Smooth muscle cell (in vitro differentiated cells): Measurements from ENCODE around the gene PPIC. TPM values are rescaled to one million over a fixed set of nuclear protein-coding genes. Genes with fewer than 3 reads are reported as not detected.
A peak's percentile ranks its signal among the peaks of the same experiment; 100 is the strongest.

Experiments
- DNase-seq: peaks from one replicate; lab custom pipeline; 2025; ENCODE audit not compliant: unreplicated experiment; lab: John Stamatoyannopoulos, UW
- H2AFZ ChIP-seq: fragments of 200-600 bp; sonication (generic); 2 replicates; pipeline ENCODE4 v1.6.0; 2016; ENCODE audit warnings: antibody characterized with exemption, low read depth, mild to moderate bottlenecking
- H3F3A ChIP-seq: fragments of 200-600 bp; sonication (generic); 2 replicates; pipeline ENCODE4 v1.6.0; 2017; ENCODE audit warnings: antibody characterized with exemption, low read depth
- H3K27ac ChIP-seq: fragments of 200-600 bp; sonication (generic); 2 replicates; pipeline ENCODE4 v1.5.1; 2016; ENCODE audit warnings: low read depth, mild to moderate bottlenecking
- H3K27me3 ChIP-seq: fragments of 200-600 bp; sonication (generic); 2 replicates; pipeline ENCODE4 v1.6.1; 2016; ENCODE audit warnings: low read depth, mild to moderate bottlenecking
- H3K36me3 ChIP-seq: fragments of 200-600 bp; sonication (generic); 2 replicates; pipeline ENCODE4 v1.5.1; 2016; ENCODE audit warnings: low read depth
- H3K4me1 ChIP-seq: fragments of 200-600 bp; sonication (generic); 2 replicates; pipeline ENCODE4 v1.5.1; 2016; ENCODE audit warnings: low read depth
- H3K4me2 ChIP-seq: fragments of 200-600 bp; sonication (generic); 2 replicates; pipeline ENCODE4 v1.6.0; 2016; ENCODE audit warnings: mild to moderate bottlenecking
- H3K4me3 ChIP-seq: fragments of 200-600 bp; sonication (generic); 2 replicates; pipeline ENCODE4 v1.5.1; 2016; ENCODE audit warnings: mild to moderate bottlenecking
- H3K79me2 ChIP-seq: fragments of 200-600 bp; sonication (generic); 2 replicates; pipeline ENCODE4 v1.6.0; 2016; ENCODE audit warnings: low read depth, mild to moderate bottlenecking
- H3K9ac ChIP-seq: fragments of 200-600 bp; sonication (generic); 2 replicates; pipeline ENCODE4 v1.6.0; 2016; ENCODE audit warnings: low read depth
- H3K9me3 ChIP-seq: fragments of 200-600 bp; sonication (generic); replicated peaks from 2 replicates; pipeline ENCODE4 v1.5.1; 2016; ENCODE audit warnings: low read depth
- H4K20me1 ChIP-seq: fragments of 200-600 bp; sonication (generic); 2 replicates; pipeline ENCODE4 v1.6.0; 2016; ENCODE audit warnings: low read depth
- WGBS: methylation state at CpG from one replicate; pipeline ENCODE4 v1.1.7; 2016; ENCODE audit warnings: low lambda C conversion rate; 5-methylcytosine and 5-hydroxymethylcytosine counted together
- polyA plus RNA-seq: library from polyadenylated mRNA; unstranded; fragments of >200 nt; fragmentation: Nextera tagmentation; extraction: Ambion mirVana; gene quantifications from 2 replicates; pipeline ENCODE4 v1.2.1, GENCODE V29; 2016
- total RNA-seq: library from RNA; depleted of rRNA; stranded (reverse); fragments of >200 nt; gene quantifications from 2 replicates; pipeline ENCODE4 v1.2.3, GENCODE V29; 2014
- TF ChIP-seq, protein P1 (sequence below): fragments of 200-600 bp; sonication (generic); IDR thresholded peaks from 2 replicates; pipeline ENCODE4 v1.5.1; 2017; ENCODE audit warnings: borderline replicate concordance, mild to moderate bottlenecking, antibody characterized with exemption; ENCODE audit not compliant: insufficient read depth, poor library complexity, severe bottlenecking

PPIC gene
- total and polyA plus RNA-seq, 2 experiments from 2014 or later = 119 to 331 TPM

DNA sequence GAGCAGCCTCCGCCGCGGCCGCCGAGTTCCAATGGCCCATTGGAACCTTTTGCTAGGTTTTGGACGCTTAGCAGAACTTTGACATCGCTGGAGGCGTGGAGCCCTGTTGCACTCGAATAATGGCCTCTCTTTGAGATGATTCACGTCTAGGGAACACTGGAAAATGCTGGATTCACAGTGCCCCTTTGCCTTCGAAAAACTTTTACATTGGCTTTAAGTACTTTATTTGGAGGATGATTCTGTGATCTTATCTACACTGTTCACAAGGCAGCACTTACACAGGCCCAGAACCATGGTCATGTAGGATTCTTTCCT, 536 bp upstream of the PPIC start:
- Histone ChIP-seq H3K4me1 (peaks cover 9% of the 10 kb centered on the region), H3K4me2 (peak overlapping the region; percentile 91), H3F3A (peaks cover 17% of the 10 kb centered on the region), H3K9me3 (no peaks in the 10 kb centered on the region), H3K4me3 (peak overlapping the region; percentile 100), H4K20me1 (peaks cover 33% of the 10 kb centered on the region), H3K9ac (peak overlapping the region; percentile 82), H3K27ac (peak overlapping the region; percentile 93), H3K79me2 (peaks cover 75% of the 10 kb centered on the region), H2AFZ (peak overlapping the region; percentile 93), H3K36me3 (no peaks in the 10 kb centered on the region), H3K27me3 (no peaks in the 10 kb centered on the region)
- TF ChIP-seq, protein P1, sequence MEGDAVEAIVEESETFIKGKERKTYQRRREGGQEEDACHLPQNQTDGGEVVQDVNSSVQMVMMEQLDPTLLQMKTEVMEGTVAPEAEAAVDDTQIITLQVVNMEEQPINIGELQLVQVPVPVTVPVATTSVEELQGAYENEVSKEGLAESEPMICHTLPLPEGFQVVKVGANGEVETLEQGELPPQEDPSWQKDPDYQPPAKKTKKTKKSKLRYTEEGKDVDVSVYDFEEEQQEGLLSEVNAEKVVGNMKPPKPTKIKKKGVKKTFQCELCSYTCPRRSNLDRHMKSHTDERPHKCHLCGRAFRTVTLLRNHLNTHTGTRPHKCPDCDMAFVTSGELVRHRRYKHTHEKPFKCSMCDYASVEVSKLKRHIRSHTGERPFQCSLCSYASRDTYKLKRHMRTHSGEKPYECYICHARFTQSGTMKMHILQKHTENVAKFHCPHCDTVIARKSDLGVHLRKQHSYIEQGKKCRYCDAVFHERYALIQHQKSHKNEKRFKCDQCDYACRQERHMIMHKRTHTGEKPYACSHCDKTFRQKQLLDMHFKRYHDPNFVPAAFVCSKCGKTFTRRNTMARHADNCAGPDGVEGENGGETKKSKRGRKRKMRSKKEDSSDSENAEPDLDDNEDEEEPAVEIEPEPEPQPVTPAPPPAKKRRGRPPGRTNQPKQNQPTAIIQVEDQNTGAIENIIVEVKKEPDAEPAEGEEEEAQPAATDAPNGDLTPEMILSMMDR = no peak
- 2% methylated on average over 11 of the region's 11 CpGs for WGBS
- DNase-seq = no peak

DNA sequence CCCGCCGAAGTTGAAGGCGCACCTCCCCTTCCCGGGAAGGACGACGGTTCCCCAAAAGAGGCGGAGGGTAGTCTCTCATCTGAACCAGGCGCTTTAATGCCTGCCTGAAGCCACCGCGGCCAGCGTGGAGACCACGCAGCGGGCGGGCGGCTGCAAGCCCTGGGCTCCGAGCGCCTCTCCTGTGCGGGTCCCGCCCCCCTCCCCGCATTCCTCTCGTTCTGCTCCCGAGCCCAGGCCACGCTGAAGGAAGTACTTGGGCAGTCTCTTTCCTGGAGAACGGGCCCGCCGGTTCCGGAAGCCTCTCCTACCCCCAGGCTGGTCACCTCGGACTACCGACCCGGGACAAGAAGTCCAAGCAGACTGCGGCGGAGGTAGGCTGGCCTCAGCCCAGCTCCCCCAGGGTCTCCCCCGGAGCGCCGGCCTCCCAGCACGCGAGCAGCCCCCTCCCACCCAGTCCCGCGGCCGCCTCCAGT, 571 bp downstream of the PPIC start:
- H3K27me3 ChIP-seq = no peaks in the 10 kb centered on the region
- no peaks in the 10 kb centered on the region for H3K9me3 ChIP-seq
- H2AFZ ChIP-seq = peak overlapping the region; percentile 93
- WGBS = 2% methylated on average over 29 of the region's 40 CpGs
- H4K20me1 ChIP-seq = peaks cover 44% of the 10 kb centered on the region
- TF ChIP-seq, protein P1 = no peak
- DNase-seq = peak; percentile 48
- H3K36me3 ChIP-seq = no peaks in the 10 kb centered on the region
- peak overlapping the region; percentile 93 for H3K27ac ChIP-seq
- peak overlapping the region; percentile 91 for H3K4me2 ChIP-seq
- H3K79me2 ChIP-seq = peaks cover 71% of the 10 kb centered on the region
- peak overlapping the region; percentile 82 for H3K9ac ChIP-seq
- H3K4me3 ChIP-seq = peak overlapping the region; percentile 100
- peaks cover 9% of the 10 kb centered on the region for H3K4me1 ChIP-seq
- H3F3A ChIP-seq = peaks cover 17% of the 10 kb centered on the region

DNA sequence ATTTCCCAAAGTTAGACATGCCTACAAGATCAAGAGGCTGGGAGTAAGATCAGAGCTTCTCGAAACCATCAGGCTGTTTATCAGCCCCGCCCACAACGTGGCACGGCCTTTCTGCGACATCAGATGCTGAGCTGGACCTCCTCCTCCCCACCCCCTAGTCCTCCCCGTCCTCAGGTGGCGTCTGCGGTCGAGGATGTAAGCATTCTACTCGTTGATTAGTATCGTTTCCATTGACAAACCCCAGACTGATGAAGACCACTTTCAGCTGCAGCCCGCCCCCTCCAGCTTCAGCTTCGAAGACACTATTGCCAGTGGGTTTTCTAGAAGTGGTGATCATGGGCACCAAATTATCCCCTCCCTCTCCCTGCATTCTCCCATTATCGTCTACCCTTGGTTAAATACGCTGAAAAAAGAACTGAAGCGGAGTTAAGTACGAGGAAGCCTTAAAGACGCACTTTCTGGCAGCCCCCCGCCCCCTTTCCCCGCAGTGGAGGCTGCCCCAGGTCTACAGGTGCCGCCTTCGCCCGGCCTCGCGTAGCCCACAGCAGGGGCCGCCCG, 1.1 kb downstream of the PPIC start:
- TF ChIP-seq, protein P1 = no peak
- Histone ChIP-seq H3K9ac (no peak overlapping the region), H3K36me3 (no peaks in the 10 kb centered on the region), H3K4me1 (peaks cover 9% of the 10 kb centered on the region), H2AFZ (peak overlapping the region; percentile 93), H3F3A (peaks cover 17% of the 10 kb centered on the region), H3K4me3 (peak overlapping the region; percentile 100), H4K20me1 (peaks cover 48% of the 10 kb centered on the region), H3K79me2 (peaks cover 72% of the 10 kb centered on the region), H3K4me2 (peak overlapping the region; percentile 91), H3K27me3 (no peaks in the 10 kb centered on the region), H3K9me3 (no peaks in the 10 kb centered on the region), H3K27ac (peak overlapping the region; percentile 93)
- 2% methylated on average over 26 of the region's 27 CpGs for WGBS
- no peak for DNase-seq

DNA sequence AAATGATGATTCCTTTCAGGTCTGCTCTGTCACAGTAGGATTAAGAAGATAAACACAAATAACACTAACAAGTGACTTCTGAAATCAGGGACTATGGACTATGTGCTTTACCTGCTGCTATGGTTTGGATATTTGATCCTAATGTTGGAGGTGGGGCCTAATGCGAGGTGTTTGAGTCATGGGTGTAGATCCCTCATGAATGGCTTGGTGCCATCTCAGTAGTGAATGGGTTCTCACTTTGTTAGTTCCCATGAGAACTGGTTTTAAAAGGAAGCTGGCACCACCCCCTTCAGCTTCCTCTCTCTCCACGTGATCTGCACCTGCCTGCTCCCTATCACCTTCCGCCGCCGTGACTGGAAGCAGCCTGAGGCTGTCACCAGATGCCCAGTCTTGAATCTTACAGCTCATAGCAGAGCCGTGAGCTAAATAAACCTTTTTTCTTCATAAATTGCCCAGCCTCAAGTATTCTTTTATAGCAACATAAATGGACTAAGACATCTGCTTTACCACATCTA, 3.3 kb downstream of the PPIC start:
- Histone ChIP-seq H3K4me3 (no peak overlapping the region), H4K20me1 (peaks cover 54% of the 10 kb centered on the region), H2AFZ (no peak overlapping the region), H3K9ac (no peak overlapping the region), H3K36me3 (peaks cover 5% of the 10 kb centered on the region), H3K27ac (no peak overlapping the region), H3K27me3 (no peaks in the 10 kb centered on the region), H3K4me1 (peaks cover 9% of the 10 kb centered on the region), H3K79me2 (peaks cover 57% of the 10 kb centered on the region), H3K9me3 (no peaks in the 10 kb centered on the region), H3F3A (peaks cover 14% of the 10 kb centered on the region), H3K4me2 (no peak overlapping the region)
- TF ChIP-seq, protein P1 = no peak
- 96% methylated on average over 6 of the region's 6 CpGs for WGBS
- DNase-seq = no peak
